IMR-90 (cell line): ENCODE measurements around the gene MCF2L. TPM values are rescaled to one million over a fixed set of nuclear protein-coding genes. Genes with fewer than 3 reads are reported as not detected.

Source experiments
- ATAC-seq: fragments of 200-7000 bp; cut with Tn5 transposase; 2 replicates; pipeline ENCODE4 v1.9.1; 2020; ENCODE audit warnings: low read depth, mild to moderate bottlenecking, moderate library complexity
- BruUV-seq: library from RNA; stranded (reverse); fragments of 400-500 nt; replicated peaks from 2 replicates; lab custom pipeline; 2021; lab: Mats Ljungman, UMichigan
- CTCF ChIA-PET: fragments of 300-600 bp; formaldehyde crosslinking; extraction: SDS; loops from one replicate; lab custom pipeline; 2021; ENCODE audit warnings: antibody characterized with exemption; lab: Yijun Ruan, JAX
- POLR2A ChIA-PET: fragments of 300-600 bp; sonication (Branson Sonifier 250); formaldehyde crosslinking; loops from one replicate; lab custom pipeline; 2022; ENCODE audit warnings: antibody characterized with exemption; ENCODE audit not compliant: unreplicated experiment; lab: Charles Lee
- DNase-seq: peaks from one replicate; pipeline ENCODE4 v3.0.0; 2013
- H2AFZ ChIP-seq: replicated peaks from 2 replicates; pipeline ENCODE3; 2013; ENCODE audit warnings: low read length, mild to moderate bottlenecking; ENCODE audit not compliant: poor library complexity
- H2AK5ac ChIP-seq: 2 replicates; pipeline ENCODE4 v1.6.1; 2013; ENCODE audit warnings: low read depth, low read length, inconsistent platforms
- H2AK9ac ChIP-seq: replicated peaks from 2 replicates; pipeline ENCODE3; 2013; ENCODE audit warnings: mild to moderate bottlenecking, low read depth, low read length, moderate library complexity; ENCODE audit not compliant: poor library complexity
- H2BK120ac ChIP-seq: 2 replicates; pipeline ENCODE4 v1.6.1; 2013; ENCODE audit warnings: low read depth, low read length, inconsistent platforms
- H2BK15ac ChIP-seq: 3 replicates; pipeline ENCODE4 v1.6.1; 2013; ENCODE audit warnings: low read depth, low read length, inconsistent platforms
- H2BK20ac ChIP-seq: 2 replicates; pipeline ENCODE4 v1.6.1; 2013; ENCODE audit warnings: low read depth, mild to moderate bottlenecking, inconsistent platforms, low read length, moderate library complexity
- H2BK5ac ChIP-seq: 2 replicates; pipeline ENCODE4 v1.6.1; 2013; ENCODE audit warnings: mild to moderate bottlenecking, low read depth, low read length, inconsistent platforms; ENCODE audit not compliant: poor library complexity, severe bottlenecking
- H3K14ac ChIP-seq: replicated peaks from 2 replicates; pipeline ENCODE4 v1.6.1; 2013; ENCODE audit warnings: low read depth, low read length, inconsistent platforms
- H3K18ac ChIP-seq: 2 replicates; pipeline ENCODE4 v1.6.1; 2013; ENCODE audit warnings: low read depth, low read length, control low read depth
- H3K23ac ChIP-seq: 2 replicates; pipeline ENCODE4 v1.6.1; 2013; ENCODE audit warnings: low read depth, low read length, inconsistent platforms
- H3K27ac ChIP-seq: 2 replicates; pipeline ENCODE4 v1.5.1; 2013; ENCODE audit warnings: mild to moderate bottlenecking, control low read depth, low read length; ENCODE audit not compliant: insufficient read depth
- H3K27me3 ChIP-seq: 2 replicates; pipeline ENCODE4 v1.6.1; 2013; ENCODE audit warnings: low read length; ENCODE audit not compliant: control insufficient read depth, insufficient read depth
- H3K36me3 ChIP-seq: 2 replicates; pipeline ENCODE4 v1.6.1; 2013; ENCODE audit warnings: low read length, mixed read lengths; ENCODE audit not compliant: control insufficient read depth, insufficient read depth
- H3K4ac ChIP-seq: 2 replicates; pipeline ENCODE4 v1.6.1; 2013; ENCODE audit warnings: low read depth, low read length, inconsistent platforms
- H3K4me1 ChIP-seq: 2 replicates; pipeline ENCODE4 v1.6.1; 2013; ENCODE audit warnings: low read length, mixed read lengths; ENCODE audit not compliant: control insufficient read depth, insufficient read depth
- H3K4me2 ChIP-seq: 2 replicates; pipeline ENCODE4 v1.6.1; 2013; ENCODE audit warnings: low read depth, mild to moderate bottlenecking, control low read depth, low read length, moderate library complexity
- H3K4me3 ChIP-seq: 2 replicates; pipeline ENCODE4 v1.5.1; 2013; ENCODE audit warnings: low read depth, mild to moderate bottlenecking, control low read depth, low read length, moderate library complexity; ENCODE audit not compliant: insufficient read depth
- H3K56ac ChIP-seq: 2 replicates; pipeline ENCODE4 v1.6.1; 2013; ENCODE audit warnings: low read length, inconsistent platforms; ENCODE audit not compliant: insufficient read depth; ENCODE audit errors: extremely low read depth
- H3K79me1 ChIP-seq, 2 experiments: 2 replicates each; pipeline ENCODE4 v1.6.1; 2013; ENCODE audit warnings: low read length in 2 of 2, inconsistent platforms in 1 of 2, low read depth in 1 of 2
- H3K9ac ChIP-seq: 2 replicates; pipeline ENCODE4 v1.6.1; 2013; ENCODE audit warnings: low read depth, low read length, control low read depth
- H3K9me1 ChIP-seq: 2 replicates; pipeline ENCODE4 v1.6.1; 2013; ENCODE audit warnings: low read length, inconsistent platforms; ENCODE audit not compliant: insufficient read depth
- H3K9me3 ChIP-seq: 2 replicates; pipeline ENCODE4 v1.6.1; 2013; ENCODE audit warnings: low read length; ENCODE audit not compliant: control insufficient read depth, insufficient read depth
- H4K20me1 ChIP-seq: 2 replicates; pipeline ENCODE4 v1.6.1; 2013; ENCODE audit warnings: low read length, inconsistent platforms; ENCODE audit not compliant: insufficient read depth
- H4K5ac ChIP-seq: 2 replicates; pipeline ENCODE4 v1.6.1; 2013; ENCODE audit warnings: mild to moderate bottlenecking, low read depth, low read length, control low read depth
- H4K8ac ChIP-seq, 2 experiments: 2 replicates each; pipeline ENCODE4 v1.6.1; 2013; ENCODE audit warnings: low read depth in 2 of 2, low read length in 2 of 2, control low read depth in 1 of 2, inconsistent platforms in 1 of 2
- H4K91ac ChIP-seq: 2 replicates; pipeline ENCODE4 v1.6.1; 2013; ENCODE audit warnings: low read depth, low read length, inconsistent platforms; ENCODE audit not compliant: insufficient read depth
- ELK1 ChIP-seq: fragments of 150-350 bp; IDR thresholded peaks from 2 replicates; pipeline ENCODE4 v1.6.1; 2016; ENCODE audit warnings: low read depth, mild to moderate bottlenecking, low read length, moderate library complexity, borderline replicate concordance
- FOS ChIP-seq: fragments of 150-350 bp; IDR thresholded peaks from 2 replicates; pipeline ENCODE4 v1.6.1; 2016; ENCODE audit warnings: low read depth, low read length
- POLR2A ChIP-seq: IDR thresholded peaks from 2 replicates; pipeline ENCODE4 v1.6.1; 2012; ENCODE audit warnings: mild to moderate bottlenecking, low read depth, low read length
- USF2 ChIP-seq: fragments of 150-350 bp; IDR thresholded peaks from 2 replicates; pipeline ENCODE4 v1.6.1; 2017; ENCODE audit warnings: mild to moderate bottlenecking, antibody characterized with exemption, low read length, low read depth
- WGBS, 2 experiments: methylation state at CpG; one replicate each; pipeline versions ENCODE4 v1.1.5 to v1.1.7; 2013; ENCODE audit warnings: missing lambda C conversion rate in 2 of 2; ENCODE audit not compliant: insufficient read length in 1 of 2; ENCODE audit errors: extremely low coverage in 2 of 2; 5-methylcytosine and 5-hydroxymethylcytosine counted together
- dilution Hi-C: fragments of 300-500 bp; cut with HindIII; formaldehyde crosslinking; loops from one replicate; pipeline ENCODE4 v1.14.3; 2018; ENCODE audit warnings: low sequenced_read_pairs; ENCODE audit not compliant: unreplicated experiment
- in situ Hi-C: fragments of 300-500 bp; cut with MboI; formaldehyde crosslinking; loops from 3 replicates; pipeline ENCODE4 v1.14.3; 2019; ENCODE audit warnings: low sequenced_read_pairs, inconsistent platforms, mixed read lengths
- intact Hi-C: fragments of 100-400 bp; cut with micrococcal nuclease; formaldehyde crosslinking; loops from 2 replicates; pipeline ENCODE4 v1.10.0; 2022
- polyA plus RNA-seq, 3 experiments: library from polyadenylated mRNA; depleted of rRNA; stranded (reverse); fragments of >200 nt; gene quantifications; 2 replicates each; pipeline ENCODE4 v1.2.3, GENCODE V29; 2012; ENCODE audit warnings: low replicate concordance in 1 of 3
- total RNA-seq: library from RNA; depleted of rRNA; stranded (reverse); fragments of >200 nt; gene quantifications from 2 replicates; pipeline ENCODE4 v1.2.3, GENCODE V29; 2012

Gene MCF2L
- total and polyA plus RNA-seq, 2 of the 4 experiments (the other 2 are of a cell fraction): 0.18 TPM; not detected in 1

GRCh38 chr13:113135281-113135760, 166.3 kb downstream of the MCF2L start:
- Histone ChIP-seq H3K27me3 (peaks cover 12% of the 10 kb centered on the region), H3K9me1 (no peaks in the 10 kb centered on the region), H4K91ac (no peak overlapping the region), H3K18ac (no peak overlapping the region), H3K23ac (no peak overlapping the region), H2AK9ac (no peak overlapping the region), H3K4me1 (no peaks in the 10 kb centered on the region), H3K79me1 (no peaks in the 10 kb centered on the region), H4K5ac (no peak overlapping the region), H2BK15ac (no peak overlapping the region), H4K8ac (no peak overlapping the region), H3K14ac (no peak overlapping the region), H2AFZ (no peak overlapping the region), H3K4ac (no peak overlapping the region), H3K27ac (no peak overlapping the region), H2BK20ac (no peak overlapping the region), H3K56ac (no peak overlapping the region), H3K9me3 (no peaks in the 10 kb centered on the region), H3K4me3 (no peak overlapping the region), H2AK5ac (no peak overlapping the region), H4K20me1 (no peaks in the 10 kb centered on the region), H2BK5ac (no peak overlapping the region), H2BK120ac (no peak overlapping the region), H3K4me2 (no peak overlapping the region), H3K36me3 (0 out of 2 replicates have a peak, but pooled peaks cover under 1% of the 10 kb centered on the region), H3K9ac (no peak overlapping the region)
- ATAC-seq: no peak
- POLR2A ChIA-PET: no interaction called here
- dilution Hi-C loops: no loop called here
- BruUV-seq: no TSS peak
- in situ Hi-C loops: no loop called here
- intact Hi-C loops: no loop called here
- WGBS, 2 experiments: 57% methylated on average over 1 of the region's 2 CpGs; no CpG with 5 or more reads in 1 of the 2 experiments
- DNase-seq: no peak
- TF ChIP-seq FOS: no peak
- TF ChIP-seq ELK1: no peak
- no peak for TF ChIP-seq USF2
- TF ChIP-seq POLR2A: no peak
- CTCF ChIA-PET: no interaction called here
